ENCODE results near the gene ANKRD39. TPM values are rescaled to one million over a fixed set of nuclear protein-coding genes. Genes with fewer than 3 reads are reported as not detected.

ANKRD39 gene
- total and polyA plus RNA-seq, 9 of the 15 experiments (the other 6 are each of a cell fraction or from before 2014, with no cell fraction given): 8.2 to 33.1 (median 23.8) TPM

DNA sequence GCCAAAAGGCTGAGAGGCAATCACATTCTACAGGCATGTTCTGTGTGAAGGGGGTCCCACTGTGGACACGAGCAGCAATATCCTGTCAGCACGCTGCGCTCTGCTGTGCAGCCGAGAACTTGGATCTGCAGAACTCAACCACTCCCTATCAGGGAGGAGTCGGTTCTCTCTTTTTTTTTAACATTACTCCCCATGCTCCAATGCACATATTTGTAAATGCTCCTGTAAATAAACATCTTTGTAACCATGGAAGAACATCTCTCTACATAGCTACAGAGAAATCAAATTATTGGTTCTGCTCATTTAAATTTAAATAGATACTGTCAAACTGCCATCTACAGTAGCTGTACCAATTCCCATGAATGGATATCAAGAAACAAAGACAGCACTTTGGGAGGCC, 11.0 kb downstream of the ANKRD39 start:
- no peak overlapping the region for H3K9ac ChIP-seq (ENCODE audit: insufficient read depth in 1 of 2, low read depth in 2 of 2, low read length in 2 of 2)
- BruUV-seq (replicated peaks): no TSS peak
- 97% methylated on average over 5 of the region's 5 CpGs for WGBS (ENCODE audit: insufficient coverage, low coverage, missing lambda C conversion rate)
- ChIA-PET POLR2A (interaction anchor here (0.8 to 2.3 kb wide), 2 partner anchors 11 to 36 kb away, joined by 4 to 10 read pairs; partner anchors contain the start of gene ANKRD39), CTCF (ENCODE audit: low intra/inter-chr PET ratio) (no interaction called here)
- H3K9me1 ChIP-seq (ENCODE audit: control insufficient read depth, insufficient read depth, low read length): no peaks in the 10 kb centered on the region
- FAIRE-seq (no peak), ATAC-seq (no peak), DNase-seq (ENCODE audit: extremely low read depth in 1 of 4, low spot score in 3 of 4) (no peak)
- H3K79me2 ChIP-seq (ENCODE audit: control insufficient read depth, insufficient read depth, low read length): no peaks in the 10 kb centered on the region
- no peaks in the 10 kb centered on the region for H4K20me1 ChIP-seq (replicated peaks; ENCODE audit: control insufficient read depth, insufficient read depth, low read length)
- in situ Hi-C loops (cut with MboI) (no loop called here), intact Hi-C loops (cut with micrococcal nuclease) (no loop called here)
- no peak for TF ChIP-seq CBX2 (IDR thresholded peaks at IDR 0.05; ENCODE audit: insufficient read depth, low read length, poor library complexity, severe bottlenecking)
- TF ChIP-seq, protein P1, sequence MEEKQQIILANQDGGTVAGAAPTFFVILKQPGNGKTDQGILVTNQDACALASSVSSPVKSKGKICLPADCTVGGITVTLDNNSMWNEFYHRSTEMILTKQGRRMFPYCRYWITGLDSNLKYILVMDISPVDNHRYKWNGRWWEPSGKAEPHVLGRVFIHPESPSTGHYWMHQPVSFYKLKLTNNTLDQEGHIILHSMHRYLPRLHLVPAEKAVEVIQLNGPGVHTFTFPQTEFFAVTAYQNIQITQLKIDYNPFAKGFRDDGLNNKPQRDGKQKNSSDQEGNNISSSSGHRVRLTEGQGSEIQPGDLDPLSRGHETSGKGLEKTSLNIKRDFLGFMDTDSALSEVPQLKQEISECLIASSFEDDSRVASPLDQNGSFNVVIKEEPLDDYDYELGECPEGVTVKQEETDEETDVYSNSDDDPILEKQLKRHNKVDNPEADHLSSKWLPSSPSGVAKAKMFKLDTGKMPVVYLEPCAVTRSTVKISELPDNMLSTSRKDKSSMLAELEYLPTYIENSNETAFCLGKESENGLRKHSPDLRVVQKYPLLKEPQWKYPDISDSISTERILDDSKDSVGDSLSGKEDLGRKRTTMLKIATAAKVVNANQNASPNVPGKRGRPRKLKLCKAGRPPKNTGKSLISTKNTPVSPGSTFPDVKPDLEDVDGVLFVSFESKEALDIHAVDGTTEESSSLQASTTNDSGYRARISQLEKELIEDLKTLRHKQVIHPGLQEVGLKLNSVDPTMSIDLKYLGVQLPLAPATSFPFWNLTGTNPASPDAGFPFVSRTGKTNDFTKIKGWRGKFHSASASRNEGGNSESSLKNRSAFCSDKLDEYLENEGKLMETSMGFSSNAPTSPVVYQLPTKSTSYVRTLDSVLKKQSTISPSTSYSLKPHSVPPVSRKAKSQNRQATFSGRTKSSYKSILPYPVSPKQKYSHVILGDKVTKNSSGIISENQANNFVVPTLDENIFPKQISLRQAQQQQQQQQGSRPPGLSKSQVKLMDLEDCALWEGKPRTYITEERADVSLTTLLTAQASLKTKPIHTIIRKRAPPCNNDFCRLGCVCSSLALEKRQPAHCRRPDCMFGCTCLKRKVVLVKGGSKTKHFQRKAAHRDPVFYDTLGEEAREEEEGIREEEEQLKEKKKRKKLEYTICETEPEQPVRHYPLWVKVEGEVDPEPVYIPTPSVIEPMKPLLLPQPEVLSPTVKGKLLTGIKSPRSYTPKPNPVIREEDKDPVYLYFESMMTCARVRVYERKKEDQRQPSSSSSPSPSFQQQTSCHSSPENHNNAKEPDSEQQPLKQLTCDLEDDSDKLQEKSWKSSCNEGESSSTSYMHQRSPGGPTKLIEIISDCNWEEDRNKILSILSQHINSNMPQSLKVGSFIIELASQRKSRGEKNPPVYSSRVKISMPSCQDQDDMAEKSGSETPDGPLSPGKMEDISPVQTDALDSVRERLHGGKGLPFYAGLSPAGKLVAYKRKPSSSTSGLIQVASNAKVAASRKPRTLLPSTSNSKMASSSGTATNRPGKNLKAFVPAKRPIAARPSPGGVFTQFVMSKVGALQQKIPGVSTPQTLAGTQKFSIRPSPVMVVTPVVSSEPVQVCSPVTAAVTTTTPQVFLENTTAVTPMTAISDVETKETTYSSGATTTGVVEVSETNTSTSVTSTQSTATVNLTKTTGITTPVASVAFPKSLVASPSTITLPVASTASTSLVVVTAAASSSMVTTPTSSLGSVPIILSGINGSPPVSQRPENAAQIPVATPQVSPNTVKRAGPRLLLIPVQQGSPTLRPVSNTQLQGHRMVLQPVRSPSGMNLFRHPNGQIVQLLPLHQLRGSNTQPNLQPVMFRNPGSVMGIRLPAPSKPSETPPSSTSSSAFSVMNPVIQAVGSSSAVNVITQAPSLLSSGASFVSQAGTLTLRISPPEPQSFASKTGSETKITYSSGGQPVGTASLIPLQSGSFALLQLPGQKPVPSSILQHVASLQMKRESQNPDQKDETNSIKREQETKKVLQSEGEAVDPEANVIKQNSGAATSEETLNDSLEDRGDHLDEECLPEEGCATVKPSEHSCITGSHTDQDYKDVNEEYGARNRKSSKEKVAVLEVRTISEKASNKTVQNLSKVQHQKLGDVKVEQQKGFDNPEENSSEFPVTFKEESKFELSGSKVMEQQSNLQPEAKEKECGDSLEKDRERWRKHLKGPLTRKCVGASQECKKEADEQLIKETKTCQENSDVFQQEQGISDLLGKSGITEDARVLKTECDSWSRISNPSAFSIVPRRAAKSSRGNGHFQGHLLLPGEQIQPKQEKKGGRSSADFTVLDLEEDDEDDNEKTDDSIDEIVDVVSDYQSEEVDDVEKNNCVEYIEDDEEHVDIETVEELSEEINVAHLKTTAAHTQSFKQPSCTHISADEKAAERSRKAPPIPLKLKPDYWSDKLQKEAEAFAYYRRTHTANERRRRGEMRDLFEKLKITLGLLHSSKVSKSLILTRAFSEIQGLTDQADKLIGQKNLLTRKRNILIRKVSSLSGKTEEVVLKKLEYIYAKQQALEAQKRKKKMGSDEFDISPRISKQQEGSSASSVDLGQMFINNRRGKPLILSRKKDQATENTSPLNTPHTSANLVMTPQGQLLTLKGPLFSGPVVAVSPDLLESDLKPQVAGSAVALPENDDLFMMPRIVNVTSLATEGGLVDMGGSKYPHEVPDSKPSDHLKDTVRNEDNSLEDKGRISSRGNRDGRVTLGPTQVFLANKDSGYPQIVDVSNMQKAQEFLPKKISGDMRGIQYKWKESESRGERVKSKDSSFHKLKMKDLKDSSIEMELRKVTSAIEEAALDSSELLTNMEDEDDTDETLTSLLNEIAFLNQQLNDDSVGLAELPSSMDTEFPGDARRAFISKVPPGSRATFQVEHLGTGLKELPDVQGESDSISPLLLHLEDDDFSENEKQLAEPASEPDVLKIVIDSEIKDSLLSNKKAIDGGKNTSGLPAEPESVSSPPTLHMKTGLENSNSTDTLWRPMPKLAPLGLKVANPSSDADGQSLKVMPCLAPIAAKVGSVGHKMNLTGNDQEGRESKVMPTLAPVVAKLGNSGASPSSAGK (IDR thresholded peaks at IDR 0.05): no peak
- TF ChIP-seq, protein P2, sequence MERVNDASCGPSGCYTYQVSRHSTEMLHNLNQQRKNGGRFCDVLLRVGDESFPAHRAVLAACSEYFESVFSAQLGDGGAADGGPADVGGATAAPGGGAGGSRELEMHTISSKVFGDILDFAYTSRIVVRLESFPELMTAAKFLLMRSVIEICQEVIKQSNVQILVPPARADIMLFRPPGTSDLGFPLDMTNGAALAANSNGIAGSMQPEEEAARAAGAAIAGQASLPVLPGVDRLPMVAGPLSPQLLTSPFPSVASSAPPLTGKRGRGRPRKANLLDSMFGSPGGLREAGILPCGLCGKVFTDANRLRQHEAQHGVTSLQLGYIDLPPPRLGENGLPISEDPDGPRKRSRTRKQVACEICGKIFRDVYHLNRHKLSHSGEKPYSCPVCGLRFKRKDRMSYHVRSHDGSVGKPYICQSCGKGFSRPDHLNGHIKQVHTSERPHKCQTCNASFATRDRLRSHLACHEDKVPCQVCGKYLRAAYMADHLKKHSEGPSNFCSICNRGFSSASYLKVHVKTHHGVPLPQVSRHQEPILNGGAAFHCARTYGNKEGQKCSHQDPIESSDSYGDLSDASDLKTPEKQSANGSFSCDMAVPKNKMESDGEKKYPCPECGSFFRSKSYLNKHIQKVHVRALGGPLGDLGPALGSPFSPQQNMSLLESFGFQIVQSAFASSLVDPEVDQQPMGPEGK (CRISPR knock-in tag; IDR thresholded peaks at IDR 0.05; ENCODE audit: borderline replicate concordance): no peak
- no peak for TF ChIP-seq HSF4 (CRISPR knock-in tag; IDR thresholded peaks at IDR 0.05; ENCODE audit: borderline replicate concordance)
- peaks cover 0 to 13% of the 10 kb centered on the region in 2 experiments; a peak in 2 of 5 replicates for H3K4me1 ChIP-seq (replicated peaks in 1 of 2; ENCODE audit: control insufficient read depth in 2 of 2, insufficient read depth in 2 of 2, low read length in 2 of 2)
- no peak overlapping the region for H2AFZ ChIP-seq (ENCODE audit: low read depth, low read length)
- H3K4me3 ChIP-seq: no peak overlapping the region
- H3K27ac ChIP-seq (ENCODE audit: extremely low read depth, low read depth, low read length): no peak overlapping the region
- H3K4me2 ChIP-seq (ENCODE audit: insufficient read depth, low read length): no peak overlapping the region
- H3K36me3 ChIP-seq (ENCODE audit: control insufficient read depth, insufficient read depth, low read length): peaks cover 44% of the 10 kb centered on the region
- no peaks in the 10 kb centered on the region for H3K27me3 ChIP-seq (ENCODE audit: control insufficient read depth in 2 of 2, insufficient read depth in 2 of 2, low read length in 2 of 2)
- no peaks in the 10 kb centered on the region for H3K9me3 ChIP-seq (replicated peaks; ENCODE audit: control insufficient read depth, insufficient read depth, low read depth, low read length)

Measured in K562 (cell line).